A673 (cell line): ENCODE data around the gene EPHA6. TPM values are rescaled to one million over a fixed set of nuclear protein-coding genes. Genes with fewer than 3 reads are reported as not detected.
A peak's percentile ranks its signal among the peaks of the same experiment; 100 is the strongest.

Experiments used
- BruUV-seq: library from RNA; stranded (reverse); fragments of 400-500 nt; replicated peaks from 2 replicates; lab custom pipeline; 2021; lab: Mats Ljungman, UMichigan
- CTCF ChIA-PET: fragments of 300-600 bp; sonication (Branson Sonifier 250); formaldehyde crosslinking; loops from one replicate; lab custom pipeline; 2022; ENCODE audit warnings: antibody characterized with exemption; lab: Charles Lee
- POLR2A ChIA-PET: fragments of 300-600 bp; sonication (Branson Sonifier 250); formaldehyde crosslinking; loops from one replicate; lab custom pipeline; 2022; ENCODE audit warnings: antibody characterized with exemption; ENCODE audit not compliant: low non-redundant PET; lab: Charles Lee
- DNase-seq: peaks from one replicate; pipeline ENCODE4 v3.0.0-alpha.2; 2015; ENCODE audit warnings: low spot score
- H3K27ac ChIP-seq: fragments of 200-600 bp; sonication (generic); 2 replicates; pipeline ENCODE4 v1.5.1; 2016; ENCODE audit warnings: mixed run types, low read depth, mild to moderate bottlenecking, mixed read lengths, antibody characterized with exemption, low read length; ENCODE audit not compliant: poor library complexity, severe bottlenecking
- H3K27me3 ChIP-seq: fragments of 200-600 bp; sonication (generic); replicated peaks from 2 replicates; pipeline ENCODE4 v1.6.1; 2017; ENCODE audit warnings: mixed run types, low read depth, mild to moderate bottlenecking, mixed read lengths, antibody characterized with exemption, low read length; ENCODE audit not compliant: insufficient read depth, poor library complexity
- H3K36me3 ChIP-seq: fragments of 200-600 bp; sonication (generic); 2 replicates; pipeline ENCODE4 v1.6.1; 2016; ENCODE audit warnings: mixed run types, mild to moderate bottlenecking, mixed read lengths, antibody characterized with exemption, low read length; ENCODE audit not compliant: insufficient read depth, poor library complexity, severe bottlenecking
- H3K4me1 ChIP-seq: fragments of 200-600 bp; sonication (generic); 2 replicates; pipeline ENCODE4 v1.6.1; 2017; ENCODE audit warnings: mixed run types, mild to moderate bottlenecking, mixed read lengths, antibody characterized with exemption, low read length; ENCODE audit not compliant: insufficient read depth, poor library complexity, severe bottlenecking
- H3K4me3 ChIP-seq: fragments of 200-600 bp; sonication (generic); 2 replicates; pipeline ENCODE4 v1.5.1; 2016; ENCODE audit warnings: low read depth, mixed run types, mild to moderate bottlenecking, mixed read lengths, low read length; ENCODE audit not compliant: poor library complexity, severe bottlenecking
- H3K9me3 ChIP-seq: fragments of 200-600 bp; sonication (generic); 2 replicates; pipeline ENCODE4 v1.6.1; 2016; ENCODE audit warnings: mixed run types, low read depth, mild to moderate bottlenecking, mixed read lengths, antibody characterized with exemption, low read length; ENCODE audit not compliant: poor library complexity, severe bottlenecking
- CTCF ChIP-seq: fragments of 300-800, 200-600 bp; sonication (generic); conservative IDR thresholded peaks from 2 replicates; pipeline ENCODE4 v1.5.1; 2017; ENCODE audit warnings: low read depth, mild to moderate bottlenecking, antibody characterized with exemption, low read length, moderate library complexity, mixed read lengths
- EZH2 ChIP-seq: fragments of 200-600 bp; sonication (generic); IDR thresholded peaks from 2 replicates; pipeline ENCODE4 v1.6.1; 2017; ENCODE audit warnings: borderline replicate concordance, low read depth, mild to moderate bottlenecking, mixed read lengths, antibody characterized with exemption, low read length; ENCODE audit not compliant: poor library complexity, severe bottlenecking
- intact Hi-C: fragments of 100-400 bp; cut with micrococcal nuclease; formaldehyde crosslinking; loops from one replicate; pipeline ENCODE4 v1.10.0; 2022; ENCODE audit not compliant: unreplicated experiment
- total RNA-seq: library from RNA; stranded (reverse); gene quantifications from 2 replicates; pipeline ENCODE4 v1.2.3, GENCODE V29; 2021

EPHA6 gene
- total RNA-seq, 1 experiment from 2014 or later, result not detected

GRCh38 chr3:96813134-96813819 is 1.1 kb upstream of the EPHA6 start:
- TF ChIP-seq CTCF, result peak; percentile 67
- TF ChIP-seq EZH2, result no peak
- Histone ChIP-seq H3K9me3 (no peaks in the 10 kb centered on the region), H3K27me3 (peaks cover 47% of the 10 kb centered on the region), H3K4me1 (peaks cover 16% of the 10 kb centered on the region), H3K4me3 (peak overlapping the region; percentile 44), H3K36me3 (no peaks in the 10 kb centered on the region), H3K27ac (no peak overlapping the region)
- intact Hi-C loops, result no loop called here
- no TSS peak for BruUV-seq
- ChIA-PET POLR2A (no interaction called here), CTCF (no interaction called here)
- DNase-seq, result peak; percentile 73

- Histone ChIP-seq H3K4me1 (peaks cover 16% of the 10 kb centered on the region), H3K36me3 (no peaks in the 10 kb centered on the region), H3K27ac (no peak overlapping the region), H3K9me3 (no peaks in the 10 kb centered on the region), H3K4me3 (no peak overlapping the region), H3K27me3 (peaks cover 47% of the 10 kb centered on the region)
- DNase-seq, result no peak
- intact Hi-C loops, result no loop called here
- BruUV-seq, result no TSS peak
- ChIA-PET CTCF (no interaction called here), POLR2A (no interaction called here)
- no peak for TF ChIP-seq EZH2
- no peak for TF ChIP-seq CTCF
Measured at GRCh38 chr3:96814651-96815567, 515 bp downstream of the EPHA6 start.

- no peak overlapping the region for H3K4me3 ChIP-seq
- ChIA-PET CTCF (no interaction called here), POLR2A (no interaction called here)
- H3K27me3 ChIP-seq, result no peaks in the 10 kb centered on the region
- no peaks in the 10 kb centered on the region for H3K36me3 ChIP-seq
- no peaks in the 10 kb centered on the region for H3K9me3 ChIP-seq
- no TSS peak for BruUV-seq
- intact Hi-C loops, result no loop called here
- H3K4me1 ChIP-seq, result no peaks in the 10 kb centered on the region
- TF ChIP-seq CTCF, result no peak
- no peak for TF ChIP-seq EZH2
- H3K27ac ChIP-seq, result no peak overlapping the region
- DNase-seq, result no peak
Measured at GRCh38 chr3:96831175-96831574, 16.8 kb downstream of the EPHA6 start.
